Psoas muscle (tissue), 8 donors: ENCODE results near the gene NSUN2. TPM values are rescaled to one million over a fixed set of nuclear protein-coding genes. Genes with fewer than 3 reads are reported as not detected.

Source experiments
- ATAC-seq, 4 donors: fragments of 200-7000 bp; cut with Tn5 transposase; one replicate each; pipeline ENCODE4 v1.9.1; 2020; ENCODE audit warnings: moderate library complexity in 3 of 4, mild to moderate bottlenecking in 2 of 4
- DNase-seq, 2 donors: peaks; one replicate each; pipeline ENCODE4 v3.0.0-alpha.2; 2020
- H3K27ac ChIP-seq: fragments of 200-600 bp; one replicate; pipeline ENCODE4 v1.8.0; 2022
- H3K27me3 ChIP-seq, 3 donors: fragments of 200-600 bp in 1 of 3; one replicate each; pipeline versions ENCODE4 v1.6.1 to v1.8.0; 2013 to 2022; ENCODE audit warnings: low read length in 2 of 3, mild to moderate bottlenecking in 2 of 3, moderate library complexity in 1 of 3; ENCODE audit not compliant: insufficient read depth in 3 of 3
- H3K36me3 ChIP-seq, 2 donors: fragments of 200-600 bp in 1 of 2; one replicate each; pipeline versions ENCODE4 v1.6.1 to v1.8.0; 2013 to 2022; ENCODE audit warnings: low read depth in 1 of 2, mild to moderate bottlenecking in 1 of 2, moderate library complexity in 1 of 2; ENCODE audit not compliant: insufficient read depth in 1 of 2
- H3K4me1 ChIP-seq: fragments of 200-600 bp; one replicate; pipeline ENCODE4 v1.8.0; 2022
- H3K4me3 ChIP-seq: fragments of 200-600 bp; one replicate; pipeline ENCODE4 v1.8.0; 2022; ENCODE audit warnings: mild to moderate bottlenecking
- H3K9me3 ChIP-seq: fragments of 200-600 bp; one replicate; pipeline ENCODE4 v1.8.0; 2022
- WGBS, 3 donors: extraction: QIAGEN DNeasy Blood & Tissue Kit; methylation state at CpG; one replicate each; pipeline versions ENCODE4 v1.1.6 to v1.1.7; 2013; 5-methylcytosine and 5-hydroxymethylcytosine counted together
- intact Hi-C, 2 donors: fragments of 100-400 bp; cut with DNase I; formaldehyde crosslinking; loops; one replicate each; pipeline versions ENCODE4 v1.11.0 to v1.14.2; 2022
- polyA plus RNA-seq, 3 donors: library from polyadenylated mRNA; stranded (reverse); fragments of 200-250 nt; gene quantifications; one replicate each; pipeline ENCODE4 v1.2.3, GENCODE V29; 2013
- total RNA-seq, 4 donors: library from RNA; stranded (reverse); fragmentation: NEBNext Ultra II Directional in 2 of 4; extraction: Animal tissue kit (Norgen Biotek cat#: 25700) in 2 of 4; gene quantifications; one replicate each; pipeline versions ENCODE4 v1.2.1 to v1.2.4, GENCODE V29; 2021 to 2023
- TF ChIP-seq, protein P1 (sequence below): fragments of 200-600 bp; IDR thresholded peaks from one replicate; pipeline ENCODE4 v1.8.0; 2022; ENCODE audit warnings: antibody characterized with exemption
- donor health status: healthy with polysubstance abuse.
- donor health status: DM: no; HTN: no; CAD: no; lungs with moderate emphysema.
- donor health status: Bipolar disorder and iron deficiency.
- donor health status: healthy.
- donor health status: DM: yes; HTN: yes; CAD: no.
- donor health status: DM: no; HTN: no; CAD: no.
- donor health status: DM: no; HTN: no; CAD: no.
- donor health status: DM: yes; HTN: yes; CAD: no.

The NSUN2 gene
- total and polyA plus RNA-seq, 7 donors, result 30.6 to 80.9 (median 53.6) TPM

DNA sequence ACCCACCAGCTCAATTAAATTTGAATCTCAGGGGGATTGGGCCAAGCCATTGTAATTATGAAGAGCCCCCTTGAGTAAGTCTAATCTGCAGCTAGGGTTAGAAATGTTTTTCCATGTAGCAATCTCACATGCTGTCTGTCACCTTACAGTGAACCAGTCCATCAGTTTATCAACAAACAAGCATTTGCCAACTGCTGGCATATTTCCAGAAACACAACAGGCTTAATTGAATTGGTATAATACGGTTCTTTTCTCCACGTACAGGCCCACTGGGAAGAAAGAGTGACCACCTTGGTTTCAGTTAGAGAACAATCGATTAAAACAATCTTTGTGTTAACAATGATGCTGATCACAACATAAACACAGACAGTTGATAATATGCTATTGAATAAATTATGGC lies 67.4 kb downstream of the NSUN2 start:
- intact Hi-C loops, result no loop called here

DNA sequence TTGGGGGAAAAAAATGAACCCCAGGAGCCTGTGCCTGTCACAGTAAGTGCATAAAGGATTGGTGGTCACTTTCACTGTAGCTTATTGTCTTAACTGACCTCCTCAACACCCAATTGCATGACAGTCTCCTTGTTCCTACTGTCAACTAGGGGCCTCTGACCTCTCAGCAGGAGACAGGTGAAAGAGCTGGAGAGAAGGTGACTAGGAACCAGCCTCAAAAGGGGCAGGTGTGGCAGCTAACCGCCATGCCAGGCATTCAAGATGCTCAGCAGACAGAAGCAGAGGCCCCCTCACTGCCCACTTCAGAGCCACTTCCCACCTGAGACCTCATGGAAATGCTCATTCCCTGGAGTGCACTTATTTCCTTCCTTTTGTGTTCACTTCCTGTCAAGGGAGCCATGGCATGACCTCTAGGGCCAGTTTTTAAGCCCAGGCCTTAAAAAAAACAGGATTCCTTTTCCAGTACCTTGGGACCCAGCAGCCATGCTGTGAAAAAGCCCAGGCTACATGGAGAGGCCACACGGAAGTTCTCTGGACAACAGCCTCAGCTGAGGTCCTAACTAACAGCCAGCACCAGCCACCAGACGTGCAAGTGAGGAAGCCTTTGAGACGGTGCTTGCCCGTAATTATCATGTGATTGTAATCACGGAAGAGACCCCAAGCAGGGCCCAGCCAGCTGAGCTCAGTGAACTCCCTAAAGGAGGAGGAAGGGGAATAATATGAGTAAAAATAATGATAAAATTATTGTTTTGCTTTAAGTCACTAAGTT lies 74.9 kb downstream of the NSUN2 start:
- no peak for DNase-seq
- intact Hi-C loops, result no loop called here
- no peak for ATAC-seq
- no peaks in the 10 kb centered on the region for H3K36me3 ChIP-seq
- no peak overlapping the region for H3K27ac ChIP-seq
- no peak overlapping the region for H3K4me3 ChIP-seq
- TF ChIP-seq, protein P1, sequence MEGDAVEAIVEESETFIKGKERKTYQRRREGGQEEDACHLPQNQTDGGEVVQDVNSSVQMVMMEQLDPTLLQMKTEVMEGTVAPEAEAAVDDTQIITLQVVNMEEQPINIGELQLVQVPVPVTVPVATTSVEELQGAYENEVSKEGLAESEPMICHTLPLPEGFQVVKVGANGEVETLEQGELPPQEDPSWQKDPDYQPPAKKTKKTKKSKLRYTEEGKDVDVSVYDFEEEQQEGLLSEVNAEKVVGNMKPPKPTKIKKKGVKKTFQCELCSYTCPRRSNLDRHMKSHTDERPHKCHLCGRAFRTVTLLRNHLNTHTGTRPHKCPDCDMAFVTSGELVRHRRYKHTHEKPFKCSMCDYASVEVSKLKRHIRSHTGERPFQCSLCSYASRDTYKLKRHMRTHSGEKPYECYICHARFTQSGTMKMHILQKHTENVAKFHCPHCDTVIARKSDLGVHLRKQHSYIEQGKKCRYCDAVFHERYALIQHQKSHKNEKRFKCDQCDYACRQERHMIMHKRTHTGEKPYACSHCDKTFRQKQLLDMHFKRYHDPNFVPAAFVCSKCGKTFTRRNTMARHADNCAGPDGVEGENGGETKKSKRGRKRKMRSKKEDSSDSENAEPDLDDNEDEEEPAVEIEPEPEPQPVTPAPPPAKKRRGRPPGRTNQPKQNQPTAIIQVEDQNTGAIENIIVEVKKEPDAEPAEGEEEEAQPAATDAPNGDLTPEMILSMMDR, result no peak
- H3K4me1 ChIP-seq, result peaks cover 5% of the 10 kb centered on the region
- H3K27me3 ChIP-seq, result no peaks in the 10 kb centered on the region
- WGBS, 3 donors, result 82 to 93% (median 83%) methylated on average over 6 of the region's 6 CpGs
- H3K9me3 ChIP-seq, result no peaks in the 10 kb centered on the region

More for the DNA sequence above, 67.4 kb downstream of the NSUN2 start:
- DNase-seq, result no peak
- H3K36me3 ChIP-seq, result no peaks in the 10 kb centered on the region
- H3K27ac ChIP-seq, result no peak overlapping the region
- TF ChIP-seq, protein P1, result no peak
- H3K9me3 ChIP-seq, result no peaks in the 10 kb centered on the region
- ATAC-seq, result no peak
- no peak overlapping the region for H3K4me3 ChIP-seq
- WGBS, 3 donors, result 81 to 86% (median 83%) methylated on average over 3 of the region's 3 CpGs
- no peaks in the 10 kb centered on the region for H3K27me3 ChIP-seq
- H3K4me1 ChIP-seq, result no peaks in the 10 kb centered on the region

DNA sequence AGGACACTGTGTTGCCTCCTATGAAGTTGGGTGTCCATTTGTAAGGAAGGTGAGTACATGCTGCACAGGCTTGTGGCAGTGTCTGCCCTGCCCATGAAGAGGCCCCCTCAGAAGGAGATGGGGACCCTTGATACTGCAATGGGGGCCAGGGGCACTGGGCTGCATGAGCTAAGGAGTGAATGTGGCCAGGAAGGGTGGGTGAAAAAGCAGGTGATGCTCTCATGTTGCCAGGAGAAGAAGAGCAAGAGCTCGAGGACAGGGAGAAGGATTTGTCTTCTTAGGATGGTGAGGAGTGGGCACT lies 76.1 kb downstream of the NSUN2 start:
- H3K9me3 ChIP-seq, result no peaks in the 10 kb centered on the region
- H3K4me3 ChIP-seq, result no peak overlapping the region
- DNase-seq (no peak), ATAC-seq (no peak)
- TF ChIP-seq, protein P1, result no peak
- WGBS, 3 donors, result 69 to 79% (median 75%) methylated on average over 1 of the region's 1 CpG
- no peak overlapping the region for H3K27ac ChIP-seq
- intact Hi-C loops, result no loop called here
- no peaks in the 10 kb centered on the region for H3K27me3 ChIP-seq
- no peaks in the 10 kb centered on the region for H3K36me3 ChIP-seq
- H3K4me1 ChIP-seq, result peaks cover 5% of the 10 kb centered on the region

DNA sequence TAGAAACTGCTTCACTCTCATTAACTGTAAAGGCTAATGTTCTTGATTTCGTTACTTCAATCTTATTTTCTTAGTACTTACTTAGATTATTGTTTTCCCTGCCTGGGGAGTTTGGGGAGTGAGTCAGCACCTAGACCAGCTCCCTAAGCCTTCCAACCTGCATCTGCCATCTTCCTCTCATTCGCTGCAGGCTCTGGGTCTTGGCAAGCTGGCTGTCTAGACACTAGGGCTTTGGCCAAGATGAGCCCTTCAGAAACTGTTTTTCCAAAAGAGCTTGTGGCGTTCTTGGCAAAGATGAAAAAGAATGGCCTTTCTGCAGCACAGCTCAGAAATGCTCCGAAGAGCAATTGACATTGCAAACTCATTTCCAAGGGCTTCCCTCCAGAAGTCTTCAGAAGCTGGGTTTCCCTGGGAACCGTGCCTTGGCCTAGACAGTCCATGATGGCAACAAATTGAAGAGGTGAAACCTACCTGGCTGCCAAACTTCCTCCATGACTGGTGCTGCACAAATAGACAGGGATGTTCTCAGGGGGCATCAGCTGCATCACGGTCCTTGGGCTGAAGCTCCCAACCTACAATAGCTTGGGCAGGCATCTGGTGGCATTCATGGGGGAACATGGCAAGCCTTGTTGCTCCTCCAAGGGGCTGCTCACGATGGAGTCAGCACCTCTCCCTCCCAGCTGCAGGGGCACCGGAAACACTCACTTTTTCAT lies 76.6 kb downstream of the NSUN2 start:
- H3K27me3 ChIP-seq, result no peaks in the 10 kb centered on the region
- TF ChIP-seq, protein P1, result no peak
- 63 to 71% (median 64%) methylated on average over 8 of the region's 8 CpGs for WGBS, 3 donors
- H3K4me3 ChIP-seq, result no peak overlapping the region
- ATAC-seq (no peak), DNase-seq (no peak)
- intact Hi-C loops, result no loop called here
- no peak overlapping the region for H3K27ac ChIP-seq
- no peaks in the 10 kb centered on the region for H3K36me3 ChIP-seq
- H3K4me1 ChIP-seq, result peaks cover 5% of the 10 kb centered on the region
- H3K9me3 ChIP-seq, result no peaks in the 10 kb centered on the region
